Esophagus muscularis mucosa (tissue), 3 donors: Measurements from ENCODE around the gene ARSB.

Source experiments
- CTCF ChIP-seq, 3 experiments: fragments of 200-600 bp in 2 of 3; fragments of 450-650 bp in 1 of 3; sonication (generic) in 2 of 3; IDR thresholded peaks; one replicate each; pipeline ENCODE4 v1.5.1; 2017 to 2019; ENCODE audit warnings: antibody characterized with exemption in 3 of 3, mild to moderate bottlenecking in 2 of 3, moderate library complexity in 1 of 3
- POLR2A ChIP-seq: fragments of 450-650 bp; IDR thresholded peaks from one replicate; pipeline ENCODE4 v1.6.1; 2017; ENCODE audit warnings: antibody characterized with exemption, moderate library complexity, mild to moderate bottlenecking, low read depth

- TF ChIP-seq POLR2A, result no peak
- TF ChIP-seq CTCF (IDR thresholded peaks at IDR 0.05), result no peak
These were observed 139.6 kb downstream of the ARSB start for GRCh38 chr5:78845470-78845869.
